ENCODE data around the gene CRYBB2.
"Not testable (repeated sequence)": the region's sequence is repeated elsewhere in the genome, so short reads cannot be mapped to it uniquely, and the experiment has no call there.

DNA sequence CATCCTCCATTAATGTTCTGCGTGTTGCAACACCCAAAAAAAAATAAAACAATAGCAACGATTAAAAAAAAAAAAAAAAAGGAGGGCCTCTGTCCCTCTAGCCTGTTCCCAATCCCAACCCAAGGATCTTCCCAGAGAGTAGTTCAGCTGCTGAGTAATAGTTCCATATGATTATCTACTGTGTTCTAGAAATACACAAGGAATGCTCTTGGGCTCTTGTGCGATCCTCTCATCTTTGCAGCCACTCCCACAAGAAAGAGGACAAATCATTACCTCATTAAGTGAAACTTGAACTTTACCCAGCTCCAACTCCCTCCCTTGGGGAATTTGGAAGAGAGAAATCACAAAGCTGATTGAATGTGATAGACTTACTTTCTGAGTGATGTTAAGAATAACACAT lies 54.5 kb downstream of the CRYBB2 start:
- TF ChIP-seq POLR2A (IDR thresholded peaks at IDR 0.05) = not testable (repeated sequence)
- TF ChIP-seq, protein P1, sequence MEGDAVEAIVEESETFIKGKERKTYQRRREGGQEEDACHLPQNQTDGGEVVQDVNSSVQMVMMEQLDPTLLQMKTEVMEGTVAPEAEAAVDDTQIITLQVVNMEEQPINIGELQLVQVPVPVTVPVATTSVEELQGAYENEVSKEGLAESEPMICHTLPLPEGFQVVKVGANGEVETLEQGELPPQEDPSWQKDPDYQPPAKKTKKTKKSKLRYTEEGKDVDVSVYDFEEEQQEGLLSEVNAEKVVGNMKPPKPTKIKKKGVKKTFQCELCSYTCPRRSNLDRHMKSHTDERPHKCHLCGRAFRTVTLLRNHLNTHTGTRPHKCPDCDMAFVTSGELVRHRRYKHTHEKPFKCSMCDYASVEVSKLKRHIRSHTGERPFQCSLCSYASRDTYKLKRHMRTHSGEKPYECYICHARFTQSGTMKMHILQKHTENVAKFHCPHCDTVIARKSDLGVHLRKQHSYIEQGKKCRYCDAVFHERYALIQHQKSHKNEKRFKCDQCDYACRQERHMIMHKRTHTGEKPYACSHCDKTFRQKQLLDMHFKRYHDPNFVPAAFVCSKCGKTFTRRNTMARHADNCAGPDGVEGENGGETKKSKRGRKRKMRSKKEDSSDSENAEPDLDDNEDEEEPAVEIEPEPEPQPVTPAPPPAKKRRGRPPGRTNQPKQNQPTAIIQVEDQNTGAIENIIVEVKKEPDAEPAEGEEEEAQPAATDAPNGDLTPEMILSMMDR (IDR thresholded peaks at IDR 0.05) = not testable (repeated sequence)

All from Peyer's patch (tissue), 4 donors.